ENCODE measurements around the gene ME3. TPM values are rescaled to one million over a fixed set of nuclear protein-coding genes. Genes with fewer than 3 reads are reported as not detected.

Gene ME3
- total RNA-seq, 4 donors from 2014 or later = 1.9 to 18.3 (median 5.6) TPM

GRCh38 chr11:86673055-86673843 lies 833 bp upstream of the ME3 start:
- peak overlapping the region in 1 of 4 donors; percentile 84 for H3K4me3 ChIP-seq
- 84 to 94% methylated on average over 5 to 8 of the region's 8 CpGs for WGBS, 2 donors
- no peak for DNase-seq
- no peaks in the 10 kb centered on the region for H3K36me3 ChIP-seq
- peaks cover 0 to 8% (median 0%) of the 10 kb centered on the region in 4 donors for H3K27me3 ChIP-seq
- TF ChIP-seq CTCF (IDR thresholded peaks at IDR 0.05) = no peak
- TF ChIP-seq POLR2A (IDR thresholded peaks at IDR 0.05) = no peak
- H3K27ac ChIP-seq = peak overlapping the region in 3 of 4 donors; percentile 89 to 95 (median 94)
- peaks cover 0 to 56% (median 7%) of the 10 kb centered on the region in 3 donors for H3K4me1 ChIP-seq
- H3K9me3 ChIP-seq = no peaks in the 10 kb centered on the region
- intact Hi-C loops (cut with DNase I) = loop anchor here (10.0 kb wide), 1 partner anchor 132 kb away; the partner anchor contains the start of gene PRSS23

DNA sequence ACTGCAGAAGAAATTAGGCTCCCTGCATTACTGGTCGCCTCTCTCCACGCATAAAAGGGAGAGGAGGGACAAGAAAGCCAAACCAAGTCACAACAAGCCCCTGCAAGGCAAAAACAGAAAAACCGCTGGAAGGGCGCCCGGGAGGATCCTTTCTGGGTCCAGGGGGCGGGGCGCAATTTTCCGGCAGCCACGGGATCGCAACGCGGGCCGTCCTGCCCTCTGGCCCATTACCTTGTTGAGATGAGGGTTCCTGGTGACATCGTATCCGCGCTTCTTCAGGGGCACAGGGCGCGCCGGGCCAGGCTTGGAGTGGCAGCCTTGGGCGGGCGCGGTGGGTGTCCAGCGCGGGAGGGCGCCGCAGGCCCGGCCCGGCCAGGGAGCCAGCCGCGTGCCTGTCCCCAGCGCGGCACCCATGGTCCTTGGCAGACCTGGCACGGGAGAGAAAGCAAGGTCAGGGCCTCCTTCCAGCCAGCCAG lies 847 bp downstream of the ME3 start:
- 0 to 27% methylated on average over 5 to 6 of the region's 33 CpGs for WGBS, 2 donors
- no peak for DNase-seq
- H3K36me3 ChIP-seq = no peaks in the 10 kb centered on the region

DNA sequence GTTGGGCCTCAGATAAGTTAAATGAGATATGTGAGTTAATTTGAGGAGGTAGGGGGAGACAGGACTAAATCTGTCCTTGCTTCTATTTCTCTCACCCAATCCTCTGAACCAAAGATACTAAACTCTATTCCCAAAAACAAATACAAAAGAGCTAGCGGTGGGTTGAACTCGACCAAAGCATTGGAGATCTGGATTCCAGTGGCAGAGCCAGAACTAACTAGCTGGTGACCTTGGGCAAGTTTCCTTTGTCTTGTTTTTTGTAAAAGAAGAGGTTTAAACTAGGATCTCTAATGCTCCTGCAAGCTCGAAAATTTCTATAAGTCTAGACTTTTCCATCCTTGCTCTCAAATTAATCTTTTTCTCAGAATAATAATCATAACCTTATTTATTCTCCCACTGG lies 1.5 kb downstream of the ME3 start:
- intact Hi-C loops (cut with DNase I) = loop anchor here (10.0 kb wide), 1 partner anchor 134 kb away; the partner anchor contains the start of gene PRSS23

More for the DNA sequence above, 847 bp downstream of the ME3 start:
- Histone ChIP-seq H3K9me3 (no peaks in the 10 kb centered on the region), H3K4me3 (peak overlapping the region; percentile 58 to 84 (median 74)), H3K4me1 (peaks cover 0 to 53% (median 7%) of the 10 kb centered on the region in 3 donors), H3K27me3 (peaks cover 0 to 8% (median 0%) of the 10 kb centered on the region in 4 donors), H3K27ac (peak overlapping the region; percentile 82 to 95 (median 92))
- peak in 2 of 4 donors; percentile 21 to 29 for TF ChIP-seq POLR2A (IDR thresholded peaks at IDR 0.05)
- no peak for TF ChIP-seq CTCF (IDR thresholded peaks at IDR 0.05)
- intact Hi-C loops (cut with DNase I) = loop anchor here (10.0 kb wide), 1 partner anchor 133 kb away; the partner anchor contains the start of gene PRSS23

DNA sequence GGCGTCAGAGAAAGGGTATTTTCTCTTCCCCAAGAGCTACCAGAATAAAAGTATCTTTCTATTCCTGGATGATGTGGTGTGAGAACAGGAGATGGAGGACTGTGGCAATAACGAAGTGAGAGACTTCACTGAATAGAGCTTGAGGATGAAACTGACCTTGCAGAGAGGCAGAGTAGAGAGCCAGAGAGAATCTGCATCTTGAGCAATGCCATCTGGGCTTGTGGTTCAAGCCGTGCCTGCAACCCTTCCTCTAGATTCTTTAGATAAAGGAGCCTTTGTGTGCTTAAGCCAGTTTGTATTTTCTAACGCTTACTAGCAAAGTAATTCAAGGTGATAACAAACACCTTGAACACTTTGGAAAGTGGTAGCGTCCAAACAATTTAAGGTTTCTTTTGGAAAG lies 2.2 kb downstream of the ME3 start:
- no peak for TF ChIP-seq POLR2A (IDR thresholded peaks at IDR 0.05)
- no peak for TF ChIP-seq CTCF (IDR thresholded peaks at IDR 0.05)
- Histone ChIP-seq H3K9me3 (no peaks in the 10 kb centered on the region), H3K36me3 (no peaks in the 10 kb centered on the region), H3K27me3 (peaks cover 0 to 8% (median 0%) of the 10 kb centered on the region in 4 donors), H3K27ac (peak overlapping the region in 3 of 4 donors; percentile 89 to 95 (median 94)), H3K4me1 (peaks cover 0 to 49% (median 7%) of the 10 kb centered on the region in 3 donors), H3K4me3 (no peak overlapping the region)
- DNase-seq = no peak
- WGBS, 2 donors = 79 to 83% methylated on average over 5 of the region's 5 CpGs
- intact Hi-C loops (cut with DNase I) = loop anchor here (10.0 kb wide), 1 partner anchor 135 kb away; the partner anchor contains the start of gene PRSS23

More for the DNA sequence above, 1.5 kb downstream of the ME3 start:
- H3K27ac ChIP-seq = peak overlapping the region; percentile 82 to 95 (median 92)
- peak overlapping the region; percentile 58 to 84 (median 74) for H3K4me3 ChIP-seq
- TF ChIP-seq CTCF (IDR thresholded peaks at IDR 0.05) (no peak), POLR2A (IDR thresholded peaks at IDR 0.05) (no peak)
- 38 to 51% methylated on average over 3 of the region's 3 CpGs for whole genome bisulfite sequencing, 2 donors
- H3K9me3 ChIP-seq = no peaks in the 10 kb centered on the region
- no peak for DNase-seq
- no peaks in the 10 kb centered on the region for H3K36me3 ChIP-seq
- peaks cover 0 to 8% (median 0%) of the 10 kb centered on the region in 4 donors for H3K27me3 ChIP-seq
- H3K4me1 ChIP-seq = peaks cover 0 to 49% (median 7%) of the 10 kb centered on the region in 3 donors

DNA sequence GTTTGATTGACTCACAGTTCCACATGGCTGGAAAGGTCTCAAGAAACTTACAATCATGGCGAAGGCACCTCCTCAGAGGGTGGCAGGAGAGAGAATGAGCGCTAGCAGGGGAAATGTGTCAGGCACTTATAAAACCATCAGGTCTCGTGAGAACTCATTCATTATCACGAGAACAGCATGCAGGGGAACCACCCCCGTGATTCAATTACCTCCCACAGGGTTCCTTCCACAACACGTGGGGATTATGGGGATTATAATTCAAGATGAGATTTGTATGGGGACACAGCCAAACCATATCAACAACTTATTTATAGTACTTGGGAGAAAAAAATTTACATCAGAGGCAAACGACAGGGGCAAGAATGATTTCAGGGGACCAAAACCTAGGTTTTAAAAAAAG lies 3.0 kb downstream of the ME3 start:
- peak overlapping the region in 1 of 4 donors; percentile 0 for H3K27ac ChIP-seq
- peaks cover 0 to 49% (median 4%) of the 10 kb centered on the region in 3 donors for H3K4me1 ChIP-seq
- no peak overlapping the region for H3K4me3 ChIP-seq
- H3K9me3 ChIP-seq = no peaks in the 10 kb centered on the region
- no peak for DNase-seq
- 51 to 62% methylated on average over 7 of the region's 7 CpGs for WGBS, 2 donors
- intact Hi-C loops (cut with DNase I) = no loop called here
- TF ChIP-seq CTCF (IDR thresholded peaks at IDR 0.05) = no peak
- TF ChIP-seq POLR2A (IDR thresholded peaks at IDR 0.05) = no peak
- peaks cover 0 to 11% (median 0%) of the 10 kb centered on the region in 4 donors for H3K27me3 ChIP-seq
- no peaks in the 10 kb centered on the region for H3K36me3 ChIP-seq
